GM10266 (cell line): ENCODE measurements around the gene CEP57.
"Not testable (repeated sequence)": the region's sequence is repeated elsewhere in the genome, so short reads cannot be mapped to it uniquely, and the experiment has no call there.

Experiments used
- DNase-seq: peaks from one replicate; pipeline ENCODE4 v3.0.0; 2012; ENCODE audit errors: extremely low spot score
- CTCF ChIP-seq: IDR thresholded peaks from 2 replicates; pipeline ENCODE4 v1.5.1; 2012; ENCODE audit warnings: mild to moderate bottlenecking, low read depth; ENCODE audit not compliant: control insufficient read depth, insufficient read depth; ENCODE audit errors: missing control alignments

The CEP57 gene

GRCh38 chr11:95796501-95796900, 6.2 kb downstream of the CEP57 start:
- DNase-seq: no peak
- no peak for TF ChIP-seq CTCF

DNA sequence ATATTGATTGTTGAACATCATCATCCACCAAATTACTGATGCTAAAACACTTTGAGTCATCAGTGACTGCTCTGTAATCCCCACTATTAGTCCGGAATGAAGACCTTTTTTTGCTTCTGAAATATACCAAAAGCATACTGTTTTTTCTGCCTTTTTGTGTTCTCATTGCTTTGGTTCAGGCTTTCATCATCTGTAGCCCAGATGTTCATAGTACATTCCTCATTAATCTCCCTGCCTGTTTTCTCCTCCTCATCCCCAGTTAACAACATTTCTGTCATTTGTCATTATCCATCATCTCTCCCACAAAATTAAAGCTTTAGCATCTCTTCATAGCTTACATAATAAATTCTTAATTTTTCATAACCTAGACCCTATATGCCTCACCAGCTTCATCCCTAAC, 9.2 kb downstream of the CEP57 start:
- TF ChIP-seq CTCF: no peak
- DNase-seq: no peak

GRCh38 chr11:95800438-95800837, 10.1 kb downstream of the CEP57 start:
- no peak for TF ChIP-seq CTCF
- DNase-seq: no peak

- TF ChIP-seq CTCF: no peak
- no peak for DNase-seq
These were observed 12.5 kb downstream of the CEP57 start for GRCh38 chr11:95802806-95803205.

DNA sequence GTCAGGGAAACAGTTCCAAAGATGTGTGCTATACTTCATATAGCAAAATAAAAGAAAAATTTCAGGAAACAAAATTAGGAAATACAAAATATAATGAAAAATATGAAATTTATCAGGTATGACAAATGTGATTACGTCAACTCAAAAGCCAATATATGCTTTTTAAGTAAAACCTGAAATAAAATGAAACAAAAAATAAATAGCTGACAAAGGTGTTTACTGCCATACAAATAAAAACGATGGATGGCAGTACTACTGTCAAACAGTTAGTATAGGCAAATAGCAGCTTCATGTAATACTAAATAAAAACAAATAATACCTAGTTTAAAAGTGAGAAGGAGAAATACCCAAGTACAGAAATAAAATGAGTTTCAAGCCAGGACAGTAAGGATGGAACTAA, 13.7 kb downstream of the CEP57 start:
- DNase-seq: no peak
- TF ChIP-seq CTCF: no peak

DNA sequence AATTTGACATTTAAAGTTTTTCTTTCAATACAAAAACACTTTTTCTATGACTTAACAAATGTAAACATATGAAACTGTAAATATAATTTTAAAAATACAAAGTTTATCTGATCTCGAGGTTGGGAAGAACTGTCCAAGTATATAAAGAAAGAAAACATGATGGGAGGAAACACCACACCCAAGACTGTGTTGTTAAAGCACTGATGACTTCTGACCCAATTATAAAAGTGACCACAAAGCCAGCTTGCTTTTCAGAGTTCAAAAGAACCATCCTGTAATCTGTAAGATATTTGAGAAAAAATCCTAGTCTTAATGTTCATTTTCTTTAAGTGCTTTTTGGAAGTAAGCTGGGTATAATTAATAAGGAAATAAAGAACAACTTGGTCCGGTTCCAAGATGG, 15.6 kb downstream of the CEP57 start:
- no peak for TF ChIP-seq CTCF
- DNase-seq: no peak

DNA sequence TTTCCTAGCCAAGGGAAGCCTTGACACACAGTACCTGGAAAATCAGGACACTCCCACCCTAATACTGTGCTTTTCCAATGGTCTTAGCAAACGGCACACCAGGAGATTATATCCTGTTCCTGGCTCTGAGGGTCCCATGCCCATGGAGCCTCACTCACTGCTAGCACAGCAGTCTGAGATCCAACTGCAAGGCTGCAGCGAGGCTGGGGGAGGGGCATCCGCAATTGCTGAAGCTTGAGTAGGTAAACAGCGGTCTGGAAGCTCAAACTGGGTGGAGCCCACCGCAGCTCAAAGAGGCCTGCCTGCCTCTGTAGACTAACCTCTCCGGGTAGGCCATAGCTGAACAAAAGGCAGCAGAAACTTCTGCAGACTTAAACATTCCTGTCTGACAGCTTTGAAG, 16.2 kb downstream of the CEP57 start:
- not testable (repeated sequence) for DNase-seq

DNA sequence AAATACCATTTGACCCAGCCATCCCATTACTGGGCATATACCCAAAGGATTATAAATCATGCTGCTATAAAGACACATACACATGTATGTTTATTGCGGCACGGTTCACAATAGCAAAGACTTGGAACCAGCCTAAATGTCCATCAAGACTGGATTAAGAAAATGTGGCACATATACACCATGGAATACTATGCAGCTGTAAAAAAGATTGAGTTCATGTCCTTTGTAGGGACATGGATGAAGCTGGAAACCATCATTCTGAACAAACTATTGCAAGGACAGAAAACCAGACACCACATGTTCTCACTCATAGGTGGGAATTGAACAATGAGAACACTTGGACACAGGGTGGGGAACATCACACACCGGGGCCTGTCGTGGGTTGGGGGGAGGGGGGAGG, 20.8 kb downstream of the CEP57 start:
- not testable (repeated sequence) for DNase-seq
